PC-9 (cell line): Measurements from ENCODE around the gene PRKCA. TPM values are rescaled to one million over a fixed set of nuclear protein-coding genes. Genes with fewer than 3 reads are reported as not detected.

Experiments used
- BruUV-seq: library from RNA; stranded (reverse); fragments of 400-500 nt; replicated peaks from 2 replicates; lab custom pipeline; 2021; lab: Mats Ljungman, UMichigan
- CTCF ChIA-PET: fragments of 300-600 bp; sonication (Branson Sonifier 250); formaldehyde crosslinking; loops from one replicate; lab custom pipeline; 2022; ENCODE audit warnings: antibody characterized with exemption; lab: Charles Lee
- POLR2A ChIA-PET: fragments of 300-600 bp; sonication (Branson Sonifier 250); formaldehyde crosslinking; loops from one replicate; lab custom pipeline; 2022; ENCODE audit warnings: antibody characterized with exemption; ENCODE audit not compliant: unreplicated experiment; lab: Charles Lee
- DNase-seq, 2 experiments: peaks; one replicate each; pipeline versions ENCODE4 v3.0.0 to v3.0.0-alpha.2; 2015 to 2022; ENCODE audit warnings: mixed read lengths in 1 of 2
- H2AFZ ChIP-seq: fragments of 200-600 bp; sonication (generic); 2 replicates; pipeline ENCODE4 v1.8.1; 2017; ENCODE audit warnings: antibody characterized with exemption
- H3F3A ChIP-seq: fragments of 200-600 bp; sonication (generic); 2 replicates; pipeline ENCODE4 v1.8.1; 2017; ENCODE audit warnings: antibody characterized with exemption, mild to moderate bottlenecking, low read depth; ENCODE audit not compliant: insufficient read depth
- H3K27ac ChIP-seq: fragments of 200-600 bp; sonication (generic); 2 replicates; pipeline ENCODE4 v1.6.1; 2016; ENCODE audit warnings: mixed run types
- H3K27me3 ChIP-seq: fragments of 200-600 bp; sonication (generic); 2 replicates; pipeline ENCODE4 v1.6.1; 2016; ENCODE audit warnings: low read depth, mixed run types; ENCODE audit not compliant: insufficient read depth
- H3K36me3 ChIP-seq: fragments of 200-600 bp; sonication (generic); 2 replicates; pipeline ENCODE4 v1.6.1; 2016; ENCODE audit warnings: low read depth, mixed run types
- H3K4me1 ChIP-seq: fragments of 200-600 bp; sonication (generic); replicated peaks from 2 replicates; pipeline ENCODE4 v1.6.1; 2016; ENCODE audit warnings: mixed run types; ENCODE audit not compliant: insufficient read depth
- H3K4me2 ChIP-seq: fragments of 200-600 bp; sonication (generic); 2 replicates; pipeline ENCODE4 v1.6.1; 2017; ENCODE audit warnings: mixed run types
- H3K4me3 ChIP-seq: fragments of 200-600 bp; sonication (generic); 2 replicates; pipeline ENCODE4 v1.6.1; 2016; ENCODE audit warnings: mixed run types
- H3K79me2 ChIP-seq: fragments of 200-600 bp; sonication (generic); 2 replicates; pipeline ENCODE4 v1.6.1; 2017; ENCODE audit warnings: low read depth, mixed run types
- H3K9me2 ChIP-seq: fragments of 200-600 bp; sonication (generic); 2 replicates; pipeline ENCODE4 v1.8.1; 2017; ENCODE audit warnings: mild to moderate bottlenecking; ENCODE audit not compliant: insufficient read depth
- H3K9me3 ChIP-seq: fragments of 200-600 bp; sonication (generic); 2 replicates; pipeline ENCODE4 v1.8.1; 2016; ENCODE audit warnings: low read depth; ENCODE audit not compliant: insufficient read depth
- H4K20me1 ChIP-seq: fragments of 200-600 bp; sonication (generic); 2 replicates; pipeline ENCODE4 v1.8.1; 2017; ENCODE audit not compliant: insufficient read depth
- EZH2 ChIP-seq: fragments of 200-600 bp; sonication (generic); IDR thresholded peaks from 2 replicates; pipeline ENCODE4 v1.8.0; 2017; ENCODE audit warnings: antibody characterized with exemption, low read depth
- intact Hi-C: fragments of 100-400 bp; cut with micrococcal nuclease; formaldehyde crosslinking; loops from one replicate; pipeline ENCODE4 v1.10.0; 2022; ENCODE audit not compliant: unreplicated experiment
- total RNA-seq: library from RNA; stranded (reverse); gene quantifications from 2 replicates; pipeline ENCODE4 v1.2.3, GENCODE V29; 2021
- TF ChIP-seq, protein P1 (sequence below): fragments of 200-600 bp; sonication (generic); conservative IDR thresholded peaks from 2 replicates; pipeline ENCODE4 v1.6.1; 2017; ENCODE audit warnings: mixed run types, antibody characterized with exemption, mild to moderate bottlenecking, moderate library complexity

Gene PRKCA
- total RNA-seq, 1 experiment from 2014 or later: 23.1 TPM

GRCh38 chr17:66571745-66572144 is 269.3 kb downstream of the PRKCA start:
- no peaks in the 10 kb centered on the region for H3K27me3 ChIP-seq
- H2AFZ ChIP-seq: no peak overlapping the region
- intact Hi-C loops: loop anchor here (5.0 kb wide), 1 partner anchor 46 kb away; no protein-coding TSS in a partner anchor
- CTCF ChIA-PET: no interaction called here
- H3F3A ChIP-seq: peaks cover 18% of the 10 kb centered on the region; the same call in 1 of the 2 replicates
- no peaks in the 10 kb centered on the region for H3K9me2 ChIP-seq
- H3K79me2 ChIP-seq: 0 out of 2 replicates have a peak, but pooled peaks cover 5% of the 10 kb centered on the region
- H3K4me1 ChIP-seq: peaks cover 31% of the 10 kb centered on the region
- TF ChIP-seq EZH2: no peak
- TF ChIP-seq, protein P1, sequence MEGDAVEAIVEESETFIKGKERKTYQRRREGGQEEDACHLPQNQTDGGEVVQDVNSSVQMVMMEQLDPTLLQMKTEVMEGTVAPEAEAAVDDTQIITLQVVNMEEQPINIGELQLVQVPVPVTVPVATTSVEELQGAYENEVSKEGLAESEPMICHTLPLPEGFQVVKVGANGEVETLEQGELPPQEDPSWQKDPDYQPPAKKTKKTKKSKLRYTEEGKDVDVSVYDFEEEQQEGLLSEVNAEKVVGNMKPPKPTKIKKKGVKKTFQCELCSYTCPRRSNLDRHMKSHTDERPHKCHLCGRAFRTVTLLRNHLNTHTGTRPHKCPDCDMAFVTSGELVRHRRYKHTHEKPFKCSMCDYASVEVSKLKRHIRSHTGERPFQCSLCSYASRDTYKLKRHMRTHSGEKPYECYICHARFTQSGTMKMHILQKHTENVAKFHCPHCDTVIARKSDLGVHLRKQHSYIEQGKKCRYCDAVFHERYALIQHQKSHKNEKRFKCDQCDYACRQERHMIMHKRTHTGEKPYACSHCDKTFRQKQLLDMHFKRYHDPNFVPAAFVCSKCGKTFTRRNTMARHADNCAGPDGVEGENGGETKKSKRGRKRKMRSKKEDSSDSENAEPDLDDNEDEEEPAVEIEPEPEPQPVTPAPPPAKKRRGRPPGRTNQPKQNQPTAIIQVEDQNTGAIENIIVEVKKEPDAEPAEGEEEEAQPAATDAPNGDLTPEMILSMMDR: no peak
- no peaks in the 10 kb centered on the region for H3K9me3 ChIP-seq
- no peaks in the 10 kb centered on the region for H4K20me1 ChIP-seq
- POLR2A ChIA-PET: no interaction called here
- no peak overlapping the region for H3K27ac ChIP-seq
- no peak overlapping the region for H3K4me3 ChIP-seq
- no peak for DNase-seq
- no peaks in the 10 kb centered on the region for H3K36me3 ChIP-seq
- no TSS peak for BruUV-seq
- H3K4me2 ChIP-seq: no peak overlapping the region

DNA sequence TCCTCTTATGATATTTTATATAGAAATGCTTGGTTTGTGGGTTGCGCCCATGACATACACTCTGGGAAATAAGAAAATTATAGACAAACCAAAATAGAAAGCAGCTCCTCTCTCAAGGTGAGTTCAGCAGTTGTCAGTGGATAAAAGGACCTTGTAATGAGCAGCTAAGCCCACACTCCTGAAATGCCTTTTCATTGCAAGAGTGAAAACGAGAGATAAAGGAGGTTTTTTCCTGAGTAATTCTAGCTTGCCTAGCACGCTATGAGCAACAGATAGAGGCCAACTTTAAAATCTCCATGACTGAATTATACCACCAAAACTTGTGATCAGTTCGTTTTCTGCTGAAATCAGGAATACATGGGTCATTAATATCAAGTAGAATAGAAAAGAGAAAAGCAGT is 270.7 kb downstream of the PRKCA start:
- Histone ChIP-seq H3K9me3 (no peaks in the 10 kb centered on the region), H4K20me1 (no peaks in the 10 kb centered on the region), H3K79me2 (0 out of 2 replicates have a peak, but pooled peaks cover 5% of the 10 kb centered on the region), H3K36me3 (no peaks in the 10 kb centered on the region), H2AFZ (no peak overlapping the region), H3K27ac (no peak overlapping the region), H3K4me1 (peaks cover 18% of the 10 kb centered on the region), H3F3A (peaks cover 7% of the 10 kb centered on the region; the same call in 1 of the 2 replicates), H3K9me2 (no peaks in the 10 kb centered on the region), H3K27me3 (no peaks in the 10 kb centered on the region), H3K4me2 (no peak overlapping the region), H3K4me3 (no peak overlapping the region)
- no TSS peak for BruUV-seq
- intact Hi-C loops: loop anchor here (5.0 kb wide), 1 partner anchor 44 kb away; no protein-coding TSS in a partner anchor
- TF ChIP-seq, protein P1: no peak
- no peak for TF ChIP-seq EZH2
- ChIA-PET CTCF (interaction anchor here (0.6 kb wide), 1 partner anchor 25 kb away, joined by 4 read pairs; no protein-coding TSS in a partner anchor), POLR2A (no interaction called here)
- no peak for DNase-seq

- H3K36me3 ChIP-seq: no peaks in the 10 kb centered on the region
- H3K79me2 ChIP-seq: no peaks in the 10 kb centered on the region; the same call in 1 of the 2 replicates
- H3K27me3 ChIP-seq: no peaks in the 10 kb centered on the region
- CTCF ChIA-PET: no interaction called here
- H3F3A ChIP-seq: peaks cover 4% of the 10 kb centered on the region; the same call in 1 of the 2 replicates
- intact Hi-C loops: loop anchor here (5.0 kb wide), 1 partner anchor 43 kb away; no protein-coding TSS in a partner anchor
- no peak overlapping the region for H2AFZ ChIP-seq
- POLR2A ChIA-PET: no interaction called here
- no peaks in the 10 kb centered on the region for H3K9me2 ChIP-seq
- H4K20me1 ChIP-seq: no peaks in the 10 kb centered on the region
- H3K4me3 ChIP-seq: no peak overlapping the region
- peaks cover 11% of the 10 kb centered on the region; the same call in 1 of the 2 replicates for H3K4me1 ChIP-seq
- BruUV-seq: no TSS peak
- H3K9me3 ChIP-seq: no peaks in the 10 kb centered on the region
- H3K4me2 ChIP-seq: no peak overlapping the region
- TF ChIP-seq, protein P1: no peak
- TF ChIP-seq EZH2: no peak
- H3K27ac ChIP-seq: no peak overlapping the region
- no peak for DNase-seq
Observed at GRCh38 chr17:66574123-66574522, 271.7 kb downstream of the PRKCA start.
